ENCODE data around the gene SPACA5B. TPM values are rescaled to one million over a fixed set of nuclear protein-coding genes. Genes with fewer than 3 reads are reported as not detected.

SPACA5B gene
- total RNA-seq, 1 donor from 2014 or later = not detected

Small RNA genes within 50 kb of the gene (small RNA-seq; reads per million reads assigned to genes)
- gene AC245047.7 (not detected), gene RNU6-707P (not detected)

Other genes starting within 250 kb of the SPACA5B start
- gene ZNF182, start 126.6 kb upstream of the SPACA5B start, total RNA-seq (ENCODE audit: low replicate concordance) = 9.8 and 15.2 TPM in 2 replicates
- 9.6 TPM in 1 of 2 replicates, not detected in the other for gene SPACA5, start 123.6 kb upstream of the SPACA5B start, total RNA-seq (ENCODE audit: low replicate concordance)
- 2.1 and 2.4 TPM in 2 replicates for gene ZNF630, start 59.0 kb upstream of the SPACA5B start, total RNA-seq (ENCODE audit: low replicate concordance)
- not detected in 2 replicates for gene SSX5, start 66.2 kb downstream of the SPACA5B start, total RNA-seq (ENCODE audit: low replicate concordance)
- gene SSX1, start 124.8 kb downstream of the SPACA5B start, total RNA-seq (ENCODE audit: low replicate concordance) = not detected in 2 replicates
- gene SSX3, start 226.1 kb downstream of the SPACA5B start, total RNA-seq (ENCODE audit: low replicate concordance) = not detected in 2 replicates

Data from neural progenitor cell (in vitro differentiated cells).